ENCODE results near the gene KDM4B. TPM values are rescaled to one million over a fixed set of nuclear protein-coding genes. Genes with fewer than 3 reads are reported as not detected.
"Not testable (repeated sequence)": the region's sequence is repeated elsewhere in the genome, so short reads cannot be mapped to it uniquely, and the experiment has no call there.

The KDM4B gene
- total RNA-seq, 2 donors from 2014 or later: 49.1 to 54.0 TPM

DNA sequence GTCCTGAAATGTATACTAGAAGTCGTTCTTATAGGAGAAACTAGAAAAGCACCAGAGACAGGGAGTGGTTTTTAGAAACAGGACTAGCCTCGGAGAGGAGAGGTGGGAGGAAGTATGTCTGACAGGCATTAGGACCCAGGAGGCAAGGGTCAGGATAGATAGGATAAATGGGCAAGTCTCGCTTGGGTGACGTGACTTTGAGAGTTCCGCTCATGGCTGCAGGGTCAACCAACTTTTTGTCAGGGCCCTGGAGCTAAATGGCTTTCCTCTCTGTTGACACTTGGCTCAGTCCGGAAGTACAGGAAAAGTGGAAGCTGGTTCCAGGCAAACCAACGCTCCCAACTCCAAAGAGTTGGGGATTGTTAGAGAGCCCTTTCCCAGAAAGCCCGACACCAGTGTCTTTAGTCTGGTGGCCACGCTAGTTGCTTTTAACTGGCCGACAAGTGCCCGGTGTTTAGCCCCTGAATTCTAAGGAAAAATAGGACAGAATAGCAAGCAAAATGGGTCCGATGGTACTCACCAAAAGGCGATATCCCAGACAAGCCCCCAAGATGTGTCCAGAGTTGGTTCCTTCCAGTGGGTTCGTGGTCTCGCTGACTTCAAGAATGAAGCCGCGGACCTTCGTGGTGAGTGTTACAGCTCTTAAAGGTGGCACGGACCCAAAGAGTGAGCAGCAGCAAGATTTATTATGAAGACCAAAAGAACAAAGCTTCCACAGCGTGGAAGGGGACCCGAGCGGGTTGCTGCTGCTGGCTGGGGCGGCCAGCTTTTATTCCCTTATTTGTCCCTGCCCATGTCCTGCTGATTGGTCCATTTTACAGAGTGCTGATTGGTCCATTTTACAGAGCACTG, 196.2 kb downstream of the KDM4B start:
- H3K9me3 ChIP-seq; DNase-seq (ENCODE audit: low spot score); H3K27ac ChIP-seq; H3K4me1 ChIP-seq (ENCODE audit: control insufficient read depth in 1 of 2, low read depth in 2 of 2); ATAC-seq (ENCODE audit: insufficient number of reproducible peaks, low FRiP score, low read depth); H3K36me3 ChIP-seq; H3K4me3 ChIP-seq; H3K27me3 ChIP-seq (replicated peaks; ENCODE audit: insufficient read depth): not testable (repeated sequence)

GRCh38 chr19:5165697-5166019, 196.7 kb downstream of the KDM4B start:
- Histone ChIP-seq H3K27ac (no peak overlapping the region), H3K4me1 (ENCODE audit: control insufficient read depth in 1 of 2, low read depth in 2 of 2) (no peaks in the 10 kb centered on the region), H3K4me3 (no peak overlapping the region), H3K27me3 (replicated peaks; ENCODE audit: insufficient read depth) (no peaks in the 10 kb centered on the region), H3K36me3 (no peaks in the 10 kb centered on the region), H3K9me3 (no peaks in the 10 kb centered on the region)
- DNase-seq (ENCODE audit: low spot score) (no peak), ATAC-seq (ENCODE audit: insufficient number of reproducible peaks, low FRiP score, low read depth) (no peak)
- TF ChIP-seq CTCF (IDR thresholded peaks at IDR 0.05): no peak

GRCh38 chr19:5166262-5166661, 197.3 kb downstream of the KDM4B start:
- Histone ChIP-seq H3K4me1 (ENCODE audit: control insufficient read depth in 1 of 2, low read depth in 2 of 2) (no peaks in the 10 kb centered on the region), H3K4me3 (no peak overlapping the region), H3K27ac (no peak overlapping the region), H3K36me3 (no peaks in the 10 kb centered on the region), H3K9me3 (no peaks in the 10 kb centered on the region), H3K27me3 (replicated peaks; ENCODE audit: insufficient read depth) (no peaks in the 10 kb centered on the region)
- TF ChIP-seq CTCF (IDR thresholded peaks at IDR 0.05): no peak
- DNase-seq (ENCODE audit: low spot score): no peak
- no peak for ATAC-seq (ENCODE audit: insufficient number of reproducible peaks, low FRiP score, low read depth)

DNA sequence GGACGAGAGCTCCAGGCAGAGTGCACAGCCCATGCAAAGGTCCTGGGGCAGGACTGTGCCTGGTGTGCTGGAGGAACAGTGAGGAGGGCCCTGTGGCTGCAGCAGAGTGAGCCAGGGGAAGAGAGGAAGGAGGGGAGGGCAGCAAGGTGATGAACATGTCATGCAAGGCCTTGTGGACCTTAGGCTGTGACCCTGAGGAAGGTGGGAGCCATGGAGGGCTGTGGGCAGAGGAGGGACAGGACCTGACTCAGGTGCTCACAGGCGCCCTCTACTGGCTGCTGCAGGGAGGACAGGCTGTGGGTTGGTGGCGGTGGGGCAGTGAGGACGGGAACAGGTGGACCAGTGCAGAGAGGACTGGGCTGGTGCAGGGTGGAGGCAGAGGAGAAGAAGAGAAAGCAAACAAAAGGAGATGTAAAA, 201.4 kb downstream of the KDM4B start:
- ATAC-seq (ENCODE audit: insufficient number of reproducible peaks, low FRiP score, low read depth) (no peak), DNase-seq (ENCODE audit: low spot score) (no peak)
- no peaks in the 10 kb centered on the region for H3K4me1 ChIP-seq (ENCODE audit: control insufficient read depth in 1 of 2, low read depth in 2 of 2)
- no peaks in the 10 kb centered on the region for H3K36me3 ChIP-seq
- H3K27me3 ChIP-seq (replicated peaks; ENCODE audit: insufficient read depth): no peaks in the 10 kb centered on the region
- TF ChIP-seq CTCF (IDR thresholded peaks at IDR 0.05): peak; percentile 44
- H3K4me3 ChIP-seq: no peak overlapping the region
- H3K9me3 ChIP-seq: no peaks in the 10 kb centered on the region
- no peak overlapping the region for H3K27ac ChIP-seq

GRCh38 chr19:5171711-5172110, 202.8 kb downstream of the KDM4B start:
- DNase-seq (ENCODE audit: low spot score) (no peak), ATAC-seq (ENCODE audit: insufficient number of reproducible peaks, low FRiP score, low read depth) (no peak)
- no peaks in the 10 kb centered on the region for H3K36me3 ChIP-seq
- no peak overlapping the region for H3K27ac ChIP-seq
- no peak for TF ChIP-seq CTCF (IDR thresholded peaks at IDR 0.05)
- no peaks in the 10 kb centered on the region for H3K9me3 ChIP-seq
- no peaks in the 10 kb centered on the region for H3K4me1 ChIP-seq (ENCODE audit: control insufficient read depth in 1 of 2, low read depth in 2 of 2)
- no peak overlapping the region for H3K4me3 ChIP-seq
- no peaks in the 10 kb centered on the region for H3K27me3 ChIP-seq (replicated peaks; ENCODE audit: insufficient read depth)

All from thoracic aorta (tissue), 2 donors.